Lower leg skin (tissue), 4 donors: Measurements from ENCODE around the gene MTMR1. TPM values are rescaled to one million over a fixed set of nuclear protein-coding genes. Genes with fewer than 3 reads are reported as not detected.

Experiments used
- DNase-seq, 2 donors: peaks; one replicate each; pipeline ENCODE4 v3.0.0-alpha.2; 2019; ENCODE audit warnings: low spot score in 2 of 2
- H3K4me3 ChIP-seq: fragments of 200-600 bp; sonication (generic); 2 replicates; pipeline ENCODE4 v1.5.1; 2017; ENCODE audit warnings: mild to moderate bottlenecking, low read depth; ENCODE audit not compliant: poor library complexity, severe bottlenecking
- CTCF ChIP-seq, 3 donors: fragments of 450-650 bp; IDR thresholded peaks; one replicate each; pipeline ENCODE4 v1.5.1; 2016; ENCODE audit warnings: antibody characterized with exemption in 3 of 3, mild to moderate bottlenecking in 3 of 3, moderate library complexity in 2 of 3
- POLR2A ChIP-seq, 2 donors: fragments of 450-650 bp; IDR thresholded peaks; one replicate each; pipeline ENCODE4 v1.6.1; 2016 to 2017; ENCODE audit warnings: antibody characterized with exemption in 2 of 2, mild to moderate bottlenecking in 1 of 2, moderate library complexity in 1 of 2
- WGBS, 2 donors: methylation state at CpG; one replicate each; pipeline ENCODE4 v1.1.5; 2018; 5-methylcytosine and 5-hydroxymethylcytosine counted together
- intact Hi-C: fragments of 100-400 bp; cut with DNase I; formaldehyde crosslinking; loops from one replicate; pipeline ENCODE4 v1.15.0; 2023; ENCODE audit warnings: low total_unique reads
- total RNA-seq, 4 donors: library from RNA; depleted of rRNA; stranded (reverse); fragments of >200 nt; gene quantifications; one replicate each; pipeline ENCODE4 v1.1.0, GENCODE V29; 2016

MTMR1 gene
- total RNA-seq, 4 donors from 2014 or later: 27.7 to 77.0 (median 45.9) TPM

GRCh38 chrX:150757371-150757770 lies 64.2 kb downstream of the MTMR1 start:
- intact Hi-C loops: no loop called here
- no peak overlapping the region for H3K4me3 ChIP-seq
- 86 to 88% methylated on average over 4 to 5 of the region's 5 CpGs for WGBS, 2 donors
- TF ChIP-seq CTCF (IDR thresholded peaks at IDR 0.05): no peak
- no peak for TF ChIP-seq POLR2A (IDR thresholded peaks at IDR 0.05)
- no peak for DNase-seq

GRCh38 chrX:150759568-150760416 lies 66.6 kb downstream of the MTMR1 start:
- no peak overlapping the region for H3K4me3 ChIP-seq
- TF ChIP-seq CTCF (IDR thresholded peaks at IDR 0.05) (no peak), POLR2A (IDR thresholded peaks at IDR 0.05) (no peak)
- DNase-seq: no peak
- WGBS, 2 donors: 87 to 94% methylated on average over 18 to 22 of the region's 22 CpGs
- intact Hi-C loops: no loop called here

- peak in 1 of 2 donors; percentile 78 for DNase-seq
- whole genome bisulfite sequencing, 2 donors: 72 to 77% methylated on average over 7 of the region's 7 CpGs
- intact Hi-C loops: no loop called here
- H3K4me3 ChIP-seq: no peak overlapping the region
- no peak for TF ChIP-seq CTCF (IDR thresholded peaks at IDR 0.05)
- TF ChIP-seq POLR2A (IDR thresholded peaks at IDR 0.05): no peak
These were observed 68.1 kb downstream of the MTMR1 start for GRCh38 chrX:150761176-150761818.

- H3K4me3 ChIP-seq: no peak overlapping the region
- peak in 1 of 2 donors; percentile 39 for DNase-seq
- intact Hi-C loops: no loop called here
- 84 to 96% methylated on average over 8 of the region's 8 CpGs for WGBS, 2 donors
- TF ChIP-seq CTCF (IDR thresholded peaks at IDR 0.05) (no peak), POLR2A (IDR thresholded peaks at IDR 0.05) (no peak)
These were observed 68.6 kb downstream of the MTMR1 start for GRCh38 chrX:150761819-150762216.

GRCh38 chrX:150762258-150763165 lies 69.3 kb downstream of the MTMR1 start:
- WGBS, 2 donors: 79 to 84% methylated on average over 20 to 36 of the region's 36 CpGs
- DNase-seq: peak in 1 of 2 donors; percentile 81
- intact Hi-C loops: no loop called here
- H3K4me3 ChIP-seq: no peak overlapping the region
- TF ChIP-seq CTCF (IDR thresholded peaks at IDR 0.05) (no peak), POLR2A (IDR thresholded peaks at IDR 0.05) (no peak)
